ENCODE measurements around the gene CFAP47. TPM values are rescaled to one million over a fixed set of nuclear protein-coding genes. Genes with fewer than 3 reads are reported as not detected.

Gene CFAP47
- total RNA-seq, 2 donors from 2014 or later: not detected

DNA sequence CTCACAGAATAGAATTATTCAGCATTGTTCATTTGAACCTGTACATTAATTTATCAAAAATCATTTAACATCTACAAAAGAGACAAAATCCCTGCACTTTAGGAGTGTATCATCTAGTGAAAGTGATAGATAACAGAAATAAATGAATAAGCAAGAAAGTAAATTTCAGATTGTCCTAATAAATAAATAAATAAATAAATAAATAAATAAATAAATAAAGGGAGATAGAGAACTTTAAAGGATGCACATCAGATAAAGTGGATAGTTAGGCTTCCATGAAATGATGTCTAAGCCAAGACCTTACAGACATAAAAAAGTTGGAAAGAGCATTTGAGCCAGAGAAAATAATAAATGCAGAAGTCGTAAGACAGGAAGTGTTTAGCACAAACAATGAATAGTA lies 444.7 kb downstream of the CFAP47 start:
- Mint-ChIP-seq H3K36me3 (ENCODE audit: low read depth) (no peaks in the 10 kb centered on the region), H3K4me1 (no peaks in the 10 kb centered on the region), H3K4me3 (no peak overlapping the region), H3K9me3 (no peaks in the 10 kb centered on the region), H3K27me3 (no peaks in the 10 kb centered on the region), H3K27ac (no peak overlapping the region)
- ATAC-seq (replicated peaks): no peak

DNA sequence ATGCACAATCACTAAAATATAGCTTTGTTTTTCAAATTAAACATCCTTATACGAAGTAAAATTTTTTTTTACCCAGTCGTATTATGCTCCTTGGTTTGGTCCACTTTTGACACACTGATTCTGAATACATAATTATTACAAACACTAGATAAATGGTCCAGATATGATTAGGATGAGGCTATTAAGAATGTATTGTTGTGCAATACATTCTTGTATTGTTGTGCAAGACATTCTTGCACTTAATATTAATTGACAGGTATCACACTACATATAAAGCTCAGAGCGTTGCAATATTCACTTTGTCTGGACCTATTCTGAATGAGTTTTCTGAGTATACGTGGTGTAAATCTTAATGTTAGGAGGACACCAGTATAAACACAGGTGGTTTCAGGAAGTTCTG lies 464.0 kb downstream of the CFAP47 start:
- ATAC-seq (replicated peaks): no peak
- Mint-ChIP-seq H3K36me3 (ENCODE audit: low read depth) (no peaks in the 10 kb centered on the region), H3K27ac (no peak overlapping the region), H3K4me3 (no peak overlapping the region), H3K27me3 (no peaks in the 10 kb centered on the region), H3K4me1 (no peaks in the 10 kb centered on the region), H3K9me3 (no peaks in the 10 kb centered on the region)

DNA sequence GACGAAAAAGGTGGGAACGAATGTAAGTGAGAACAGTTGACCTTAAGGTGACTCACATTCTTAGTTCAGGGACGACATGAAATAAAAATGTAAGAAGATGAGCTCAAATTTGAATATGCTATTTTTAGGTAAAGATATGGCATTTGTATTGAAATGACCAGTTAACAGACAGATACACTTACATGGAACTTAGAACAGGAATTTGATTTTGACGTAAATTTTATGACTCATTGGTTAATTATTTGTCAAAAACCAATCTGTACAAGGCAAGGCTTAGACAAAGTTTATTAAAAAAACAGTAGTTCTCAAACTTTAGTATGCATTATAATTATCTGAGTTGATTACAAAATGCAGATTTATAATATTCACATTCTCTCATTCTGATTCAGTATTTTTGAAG lies 469.4 kb downstream of the CFAP47 start:
- no peak overlapping the region for H3K4me3 Mint-ChIP-seq
- no peaks in the 10 kb centered on the region for H3K36me3 Mint-ChIP-seq (ENCODE audit: low read depth)
- H3K9me3 Mint-ChIP-seq: no peaks in the 10 kb centered on the region
- no peak for ATAC-seq (replicated peaks)
- no peaks in the 10 kb centered on the region for H3K27me3 Mint-ChIP-seq
- H3K4me1 Mint-ChIP-seq: no peaks in the 10 kb centered on the region
- no peak overlapping the region for H3K27ac Mint-ChIP-seq

DNA sequence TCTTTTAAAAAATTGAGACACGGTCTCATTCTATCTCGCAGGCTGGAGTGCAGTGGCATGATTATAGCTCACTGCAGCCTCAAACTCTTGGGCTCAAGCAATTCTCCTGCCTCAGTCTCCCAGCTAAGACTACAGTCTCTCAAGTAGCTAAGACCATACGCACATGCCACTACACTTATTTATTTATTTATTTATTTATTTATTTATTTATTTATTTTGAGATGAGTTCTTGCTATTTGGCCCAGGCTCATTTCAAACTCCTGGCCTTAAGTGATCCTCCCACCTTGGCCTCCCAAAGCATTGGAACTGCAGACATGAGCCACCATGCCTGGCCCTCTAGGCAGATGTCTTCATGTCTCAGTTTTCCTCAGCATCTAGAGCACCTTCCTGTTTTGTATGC lies 482.2 kb downstream of the CFAP47 start:
- H3K27ac Mint-ChIP-seq: no peak overlapping the region
- H3K9me3 Mint-ChIP-seq: no peaks in the 10 kb centered on the region
- no peak for ATAC-seq (replicated peaks)
- H3K36me3 Mint-ChIP-seq (ENCODE audit: low read depth): no peaks in the 10 kb centered on the region
- no peaks in the 10 kb centered on the region for H3K27me3 Mint-ChIP-seq
- no peak overlapping the region for H3K4me3 Mint-ChIP-seq
- H3K4me1 Mint-ChIP-seq: no peaks in the 10 kb centered on the region

DNA sequence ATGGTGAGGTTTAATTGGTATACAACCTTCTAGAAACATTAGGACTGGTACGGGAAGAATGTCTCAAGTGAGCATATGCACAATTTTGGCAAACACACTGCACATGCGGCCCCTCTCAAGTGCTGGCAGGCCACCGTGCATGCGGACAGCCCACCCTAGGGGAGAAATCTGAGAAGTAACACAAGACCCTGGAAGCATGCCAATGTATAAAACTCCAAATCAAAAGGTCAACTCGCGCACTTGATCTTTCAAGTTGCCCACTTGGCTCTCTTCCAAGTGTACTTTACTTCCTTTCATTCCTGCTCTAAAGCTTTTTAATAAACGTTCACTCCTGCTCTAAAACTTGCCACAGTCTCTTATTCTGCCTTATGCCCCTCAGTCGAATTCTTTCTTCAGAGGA lies 488.3 kb downstream of the CFAP47 start:
- no peak overlapping the region for H3K4me3 Mint-ChIP-seq
- ATAC-seq (replicated peaks): no peak
- no peak overlapping the region for H3K27ac Mint-ChIP-seq
- no peaks in the 10 kb centered on the region for H3K4me1 Mint-ChIP-seq
- H3K36me3 Mint-ChIP-seq (ENCODE audit: low read depth): no peaks in the 10 kb centered on the region
- H3K9me3 Mint-ChIP-seq: peaks cover 7% of the 10 kb centered on the region
- no peaks in the 10 kb centered on the region for H3K27me3 Mint-ChIP-seq

DNA sequence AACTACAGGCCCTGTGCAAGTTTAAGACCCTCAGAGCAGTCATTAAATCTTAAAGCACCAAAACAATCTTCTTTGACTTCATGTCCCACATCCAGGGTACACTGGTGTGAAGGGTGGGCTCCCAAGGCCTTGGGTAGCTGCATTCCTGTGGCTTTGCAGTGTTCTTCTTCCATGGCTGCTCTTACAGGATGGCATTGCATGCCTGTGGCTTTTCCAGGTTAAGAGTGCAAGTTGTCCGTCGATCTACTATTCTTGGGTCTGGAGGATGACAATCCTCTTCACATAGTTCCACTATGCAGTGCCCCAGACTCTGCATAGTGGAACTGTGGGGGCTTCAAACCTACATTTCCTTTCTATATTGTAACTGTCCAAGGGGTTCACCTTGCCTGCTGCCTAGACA lies 494.5 kb downstream of the CFAP47 start:
- H3K9me3 Mint-ChIP-seq: peaks cover 5% of the 10 kb centered on the region
- no peak overlapping the region for H3K4me3 Mint-ChIP-seq
- H3K27ac Mint-ChIP-seq: no peak overlapping the region
- H3K36me3 Mint-ChIP-seq (ENCODE audit: low read depth): no peaks in the 10 kb centered on the region
- ATAC-seq (replicated peaks): no peak
- H3K27me3 Mint-ChIP-seq: no peaks in the 10 kb centered on the region
- no peaks in the 10 kb centered on the region for H3K4me1 Mint-ChIP-seq

DNA sequence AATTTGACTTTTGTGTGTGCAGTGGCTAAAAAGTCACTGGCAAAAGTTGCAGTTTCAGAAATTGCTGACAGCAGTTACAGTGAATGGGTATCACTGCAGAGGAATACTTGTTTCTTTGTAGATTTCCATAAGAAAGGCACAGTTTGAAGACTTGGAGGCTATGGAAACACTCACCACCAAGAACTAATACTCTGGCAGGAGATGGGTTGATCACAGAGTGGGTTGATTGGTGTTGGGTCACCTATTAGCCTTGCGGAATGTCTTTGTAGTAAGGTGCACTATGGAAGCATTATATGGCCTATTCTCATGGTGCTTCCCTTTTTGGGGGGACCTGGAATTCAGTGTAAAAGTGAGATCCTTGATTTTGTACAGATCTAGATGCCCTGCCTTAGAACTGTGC lies 502.8 kb downstream of the CFAP47 start:
- H3K27me3 Mint-ChIP-seq: no peaks in the 10 kb centered on the region
- H3K27ac Mint-ChIP-seq: no peak overlapping the region
- no peak overlapping the region for H3K4me3 Mint-ChIP-seq
- H3K9me3 Mint-ChIP-seq: no peaks in the 10 kb centered on the region
- no peak for ATAC-seq (replicated peaks)
- H3K4me1 Mint-ChIP-seq: no peaks in the 10 kb centered on the region
- H3K36me3 Mint-ChIP-seq (ENCODE audit: low read depth): no peaks in the 10 kb centered on the region

DNA sequence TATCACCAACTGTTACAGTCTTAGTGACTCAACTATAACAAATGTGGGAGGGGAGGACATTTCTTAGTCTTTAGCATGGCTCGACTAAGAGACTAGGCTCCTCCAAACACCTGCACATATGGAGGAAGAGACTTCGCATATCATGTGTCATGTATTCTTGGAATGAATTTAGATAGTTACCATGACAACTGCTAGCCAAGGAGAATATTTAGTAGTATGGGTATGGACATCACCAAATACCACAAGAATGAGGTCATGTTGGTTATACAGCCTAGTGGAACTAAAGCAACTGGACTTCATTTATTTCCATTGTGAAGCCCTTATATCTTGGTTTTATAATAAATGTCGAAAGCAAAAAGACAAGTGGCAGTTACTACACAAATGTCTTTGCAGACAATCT lies 512.3 kb downstream of the CFAP47 start:
- Mint-ChIP-seq H3K27me3 (no peaks in the 10 kb centered on the region), H3K36me3 (ENCODE audit: low read depth) (no peaks in the 10 kb centered on the region), H3K9me3 (no peaks in the 10 kb centered on the region), H3K4me3 (no peak overlapping the region), H3K27ac (no peak overlapping the region), H3K4me1 (no peaks in the 10 kb centered on the region)
- no peak for ATAC-seq (replicated peaks)

DNA sequence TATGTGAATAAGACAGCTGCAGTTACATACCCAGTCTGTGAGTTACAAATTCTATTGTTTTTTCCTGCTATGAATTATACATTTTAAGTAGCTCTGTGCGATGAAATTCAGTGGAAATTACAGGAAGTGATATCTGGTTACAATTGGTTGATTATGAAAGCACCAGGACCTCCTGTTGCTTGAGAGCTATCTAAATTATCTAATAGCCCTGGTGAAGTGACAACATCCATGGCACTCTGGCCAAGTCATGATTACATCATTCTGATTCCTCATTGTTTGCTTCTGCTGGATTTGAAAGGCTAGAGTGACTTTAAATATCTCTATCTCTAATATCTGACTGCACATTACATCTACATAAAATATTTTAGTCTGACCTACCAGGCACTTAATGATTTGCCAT lies 515.0 kb downstream of the CFAP47 start:
- ATAC-seq (replicated peaks): no peak
- no peaks in the 10 kb centered on the region for H3K9me3 Mint-ChIP-seq
- no peaks in the 10 kb centered on the region for H3K36me3 Mint-ChIP-seq (ENCODE audit: low read depth)
- no peak overlapping the region for H3K27ac Mint-ChIP-seq
- H3K4me3 Mint-ChIP-seq: no peak overlapping the region
- no peaks in the 10 kb centered on the region for H3K4me1 Mint-ChIP-seq
- no peaks in the 10 kb centered on the region for H3K27me3 Mint-ChIP-seq

Other genes starting within 250 kb of the CFAP47 start
- not detected for gene MAGEB16, start 121.4 kb upstream of the CFAP47 start, total RNA-seq